ENCODE measurements around the gene RASAL2.

RASAL2 gene

GRCh38 chr1:178232949-178233348 lies 139.0 kb downstream of the RASAL2 start:
- peak; percentile 76 for DNase-seq (ENCODE audit: low read depth)
- no peak overlapping the region for H3K4me3 ChIP-seq (ENCODE audit: control insufficient read depth, low read depth, low read length)
- TF ChIP-seq CTCF (IDR thresholded peaks at IDR 0.05; ENCODE audit: control insufficient read depth, insufficient read depth, low read depth, low read length, missing control alignments), result no peak

- no peak for DNase-seq (ENCODE audit: low read depth)
- H3K4me3 ChIP-seq (ENCODE audit: control insufficient read depth, low read depth, low read length), result no peak overlapping the region
- TF ChIP-seq CTCF (IDR thresholded peaks at IDR 0.05; ENCODE audit: control insufficient read depth, insufficient read depth, low read depth, low read length, missing control alignments), result no peak
Measured at GRCh38 chr1:178237121-178237520, 143.2 kb downstream of the RASAL2 start.

- H3K4me3 ChIP-seq (ENCODE audit: control insufficient read depth, low read depth, low read length), result no peak overlapping the region
- TF ChIP-seq CTCF (IDR thresholded peaks at IDR 0.05; ENCODE audit: control insufficient read depth, insufficient read depth, low read depth, low read length, missing control alignments), result no peak
- peak; percentile 99 for DNase-seq (ENCODE audit: low read depth)
Measured at GRCh38 chr1:178238722-178239510, 145.0 kb downstream of the RASAL2 start.

- no peak for TF ChIP-seq CTCF (IDR thresholded peaks at IDR 0.05; ENCODE audit: control insufficient read depth, insufficient read depth, low read depth, low read length, missing control alignments)
- no peak overlapping the region for H3K4me3 ChIP-seq (ENCODE audit: control insufficient read depth, low read depth, low read length)
- DNase-seq (ENCODE audit: low read depth), result no peak
Measured at GRCh38 chr1:178241057-178241456, 147.2 kb downstream of the RASAL2 start.

- TF ChIP-seq CTCF (IDR thresholded peaks at IDR 0.05; ENCODE audit: control insufficient read depth, insufficient read depth, low read depth, low read length, missing control alignments), result no peak
- DNase-seq (ENCODE audit: low read depth), result no peak
- no peak overlapping the region for H3K4me3 ChIP-seq (ENCODE audit: control insufficient read depth, low read depth, low read length)
Measured at GRCh38 chr1:178241837-178242236, 147.9 kb downstream of the RASAL2 start.

GRCh38 chr1:178243119-178243518 lies 149.2 kb downstream of the RASAL2 start:
- DNase-seq (ENCODE audit: low read depth), result no peak
- no peak for TF ChIP-seq CTCF (IDR thresholded peaks at IDR 0.05; ENCODE audit: control insufficient read depth, insufficient read depth, low read depth, low read length, missing control alignments)
- H3K4me3 ChIP-seq (ENCODE audit: control insufficient read depth, low read depth, low read length), result no peak overlapping the region
